Hepatocyte (in vitro differentiated cells): Measurements from ENCODE around the gene SYCN. TPM values are rescaled to one million over a fixed set of nuclear protein-coding genes. Genes with fewer than 3 reads are reported as not detected.
A peak's percentile ranks its signal among the peaks of the same experiment; 100 is the strongest.

ENCODE experiments used
- DNase-seq: peaks from one replicate; pipeline ENCODE4 v3.0.0-alpha.2; 2016; ENCODE audit warnings: low spot score
- H2AFZ ChIP-seq: fragments of 200-600 bp; sonication (generic); 2 replicates; pipeline ENCODE4 v1.6.0; 2016; ENCODE audit warnings: antibody characterized with exemption, mild to moderate bottlenecking
- H3K27ac ChIP-seq: fragments of 200-600 bp; sonication (generic); 2 replicates; pipeline ENCODE4 v1.5.1; 2016; ENCODE audit warnings: mild to moderate bottlenecking
- H3K27me3 ChIP-seq: fragments of 200-600 bp; sonication (generic); 2 replicates; pipeline ENCODE4 v1.6.1; 2016
- H3K36me3 ChIP-seq: fragments of 200-600 bp; sonication (generic); replicated peaks from 2 replicates; pipeline ENCODE4 v1.5.1; 2016; ENCODE audit warnings: low read depth; ENCODE audit not compliant: insufficient read depth
- H3K4me1 ChIP-seq: fragments of 200-600 bp; sonication (generic); 2 replicates; pipeline ENCODE4 v1.5.1; 2016; ENCODE audit warnings: mild to moderate bottlenecking, moderate library complexity; ENCODE audit not compliant: insufficient read depth
- H3K4me2 ChIP-seq: fragments of 200-600 bp; sonication (generic); 2 replicates; pipeline ENCODE4 v1.6.0; 2016
- H3K4me3 ChIP-seq: fragments of 200-600 bp; sonication (generic); 2 replicates; pipeline ENCODE4 v1.5.1; 2016; ENCODE audit warnings: mild to moderate bottlenecking
- H3K79me2 ChIP-seq: fragments of 200-600 bp; sonication (generic); 2 replicates; pipeline ENCODE4 v1.6.0; 2017; ENCODE audit warnings: mild to moderate bottlenecking
- H3K9me2 ChIP-seq: fragments of 200-600 bp; sonication (generic); replicated peaks from 2 replicates; pipeline ENCODE4 v1.6.0; 2017; ENCODE audit warnings: mild to moderate bottlenecking; ENCODE audit not compliant: insufficient read depth
- H3K9me3 ChIP-seq: fragments of 200-600 bp; sonication (generic); 2 replicates; pipeline ENCODE4 v1.5.1; 2016; ENCODE audit warnings: low read depth, mild to moderate bottlenecking
- H4K20me1 ChIP-seq: fragments of 200-600 bp; sonication (generic); 2 replicates; pipeline ENCODE4 v1.6.0; 2016; ENCODE audit warnings: mild to moderate bottlenecking; ENCODE audit not compliant: insufficient read depth, poor library complexity, severe bottlenecking
- EZH2 ChIP-seq: fragments of 200-600 bp; sonication (generic); IDR thresholded peaks from 2 replicates; pipeline ENCODE4 v1.6.1; 2016; ENCODE audit warnings: antibody characterized with exemption, mild to moderate bottlenecking, borderline replicate concordance
- EZH2phosphoT487 ChIP-seq: fragments of 200-600 bp; sonication (generic); IDR thresholded peaks from one replicate; pipeline ENCODE4 v1.6.1; 2018; ENCODE audit warnings: antibody characterized with exemption, mild to moderate bottlenecking, low read depth, moderate library complexity; ENCODE audit not compliant: unreplicated experiment, severe bottlenecking
- WGBS: methylation state at CpG from one replicate; pipeline ENCODE4 v1.1.6; 2016; ENCODE audit warnings: low lambda C conversion rate; ENCODE audit errors: missing lambda C conversion rate; 5-methylcytosine and 5-hydroxymethylcytosine counted together
- polyA plus RNA-seq: library from polyadenylated mRNA; unstranded; fragments of >200 nt; fragmentation: Nextera tagmentation; extraction: Ambion mirVana; gene quantifications from 2 replicates; pipeline ENCODE4 v1.2.1, GENCODE V29; 2016
- total RNA-seq: library from RNA; depleted of rRNA; stranded (reverse); fragments of >200 nt; gene quantifications from 2 replicates; pipeline ENCODE4 v1.2.3, GENCODE V29; 2014
- TF ChIP-seq, protein P1 (sequence below): fragments of 200-600 bp; sonication (generic); IDR thresholded peaks from 2 replicates; pipeline ENCODE4 v1.5.1; 2016; ENCODE audit warnings: antibody characterized with exemption, mild to moderate bottlenecking; ENCODE audit not compliant: poor library complexity

Gene SYCN
- total and polyA plus RNA-seq, 2 experiments from 2014 or later = 0.37 to 2.5 TPM

DNA sequence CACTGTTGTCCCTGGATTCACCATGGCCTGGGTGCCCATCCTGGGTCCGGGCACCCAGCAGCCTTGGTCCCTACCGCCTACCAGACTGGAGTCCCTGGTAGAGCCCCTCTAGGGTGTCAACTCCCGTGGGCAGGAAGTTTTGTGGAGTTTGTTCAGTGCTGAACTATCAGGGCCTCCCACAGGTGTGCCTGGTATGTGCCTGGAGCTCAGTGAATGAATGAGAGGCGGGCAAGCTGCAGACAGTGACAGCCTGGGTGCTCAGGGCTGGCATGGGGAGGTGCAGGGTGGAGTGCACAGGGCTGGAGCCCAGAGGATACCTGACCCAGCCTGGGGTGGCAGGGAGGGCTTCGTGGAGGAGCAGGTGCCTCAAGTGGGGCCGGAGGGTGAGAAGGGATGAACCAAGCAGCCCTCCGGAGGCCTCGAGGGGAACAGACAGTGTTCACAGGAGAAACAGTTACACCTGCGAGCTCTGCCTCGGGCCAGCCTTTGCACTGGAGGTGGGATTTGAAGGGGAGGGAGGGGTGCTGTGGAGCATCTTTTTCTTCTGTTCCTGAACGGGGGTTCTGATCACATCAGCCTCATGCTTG lies 48.9 kb downstream of the SYCN start:
- TF ChIP-seq, protein P1, sequence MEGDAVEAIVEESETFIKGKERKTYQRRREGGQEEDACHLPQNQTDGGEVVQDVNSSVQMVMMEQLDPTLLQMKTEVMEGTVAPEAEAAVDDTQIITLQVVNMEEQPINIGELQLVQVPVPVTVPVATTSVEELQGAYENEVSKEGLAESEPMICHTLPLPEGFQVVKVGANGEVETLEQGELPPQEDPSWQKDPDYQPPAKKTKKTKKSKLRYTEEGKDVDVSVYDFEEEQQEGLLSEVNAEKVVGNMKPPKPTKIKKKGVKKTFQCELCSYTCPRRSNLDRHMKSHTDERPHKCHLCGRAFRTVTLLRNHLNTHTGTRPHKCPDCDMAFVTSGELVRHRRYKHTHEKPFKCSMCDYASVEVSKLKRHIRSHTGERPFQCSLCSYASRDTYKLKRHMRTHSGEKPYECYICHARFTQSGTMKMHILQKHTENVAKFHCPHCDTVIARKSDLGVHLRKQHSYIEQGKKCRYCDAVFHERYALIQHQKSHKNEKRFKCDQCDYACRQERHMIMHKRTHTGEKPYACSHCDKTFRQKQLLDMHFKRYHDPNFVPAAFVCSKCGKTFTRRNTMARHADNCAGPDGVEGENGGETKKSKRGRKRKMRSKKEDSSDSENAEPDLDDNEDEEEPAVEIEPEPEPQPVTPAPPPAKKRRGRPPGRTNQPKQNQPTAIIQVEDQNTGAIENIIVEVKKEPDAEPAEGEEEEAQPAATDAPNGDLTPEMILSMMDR = no peak
- TF ChIP-seq EZH2 (no peak), EZH2phosphoT487 (no peak)
- no peak overlapping the region for H3K27ac ChIP-seq

DNA sequence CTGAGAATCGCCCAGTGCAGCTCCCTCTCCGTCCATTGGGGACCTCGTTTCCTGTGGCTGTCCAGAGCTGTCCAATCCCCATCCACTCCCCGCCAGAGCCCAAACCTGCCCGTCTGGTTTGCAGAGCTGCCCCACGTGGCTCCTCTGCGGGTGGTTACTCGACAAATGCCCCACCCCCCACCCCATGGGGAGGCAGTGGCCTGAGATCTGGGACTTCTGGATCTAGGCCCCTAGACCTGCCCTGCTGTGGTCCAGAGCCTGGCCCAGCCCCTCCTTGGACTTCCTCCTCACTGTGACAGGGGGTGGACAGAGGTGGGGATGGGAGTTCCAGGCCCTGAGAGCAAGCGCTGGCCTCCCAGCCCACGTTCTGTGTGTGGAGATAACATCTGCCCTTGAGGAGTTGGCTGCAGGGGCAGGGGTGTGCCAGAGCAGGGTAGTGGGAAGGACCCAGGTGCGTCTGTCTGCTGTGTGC lies 49.4 kb downstream of the SYCN start:
- H4K20me1 ChIP-seq = peaks cover 48% of the 10 kb centered on the region
- DNase-seq = peak; percentile 67
- no peaks in the 10 kb centered on the region for H3K27me3 ChIP-seq
- peak overlapping the region; percentile 21 for H3K4me2 ChIP-seq
- H3K9me3 ChIP-seq = no peaks in the 10 kb centered on the region
- H3K27ac ChIP-seq = peak overlapping the region; percentile 52
- H3K4me1 ChIP-seq = peaks cover 52% of the 10 kb centered on the region
- H3K79me2 ChIP-seq = peaks cover 100% of the 10 kb centered on the region
- H3K4me3 ChIP-seq = no peak overlapping the region
- no peaks in the 10 kb centered on the region for H3K36me3 ChIP-seq
- H2AFZ ChIP-seq = no peak overlapping the region
- no peaks in the 10 kb centered on the region for H3K9me2 ChIP-seq
- no peak for TF ChIP-seq EZH2
- no peak for TF ChIP-seq EZH2phosphoT487
- TF ChIP-seq, protein P1 = no peak
- 49% methylated on average over 11 of the region's 11 CpGs for WGBS

More for the DNA sequence above, 48.9 kb downstream of the SYCN start:
- Histone ChIP-seq H3K9me2 (no peaks in the 10 kb centered on the region), H3K4me3 (no peak overlapping the region), H3K36me3 (no peaks in the 10 kb centered on the region), H3K27me3 (no peaks in the 10 kb centered on the region), H2AFZ (no peak overlapping the region), H3K9me3 (no peaks in the 10 kb centered on the region), H3K4me1 (peaks cover 57% of the 10 kb centered on the region), H3K79me2 (peaks cover 100% of the 10 kb centered on the region), H4K20me1 (peaks cover 49% of the 10 kb centered on the region), H3K4me2 (no peak overlapping the region)
- DNase-seq = no peak
- WGBS = 79% methylated on average over 11 of the region's 11 CpGs

DNA sequence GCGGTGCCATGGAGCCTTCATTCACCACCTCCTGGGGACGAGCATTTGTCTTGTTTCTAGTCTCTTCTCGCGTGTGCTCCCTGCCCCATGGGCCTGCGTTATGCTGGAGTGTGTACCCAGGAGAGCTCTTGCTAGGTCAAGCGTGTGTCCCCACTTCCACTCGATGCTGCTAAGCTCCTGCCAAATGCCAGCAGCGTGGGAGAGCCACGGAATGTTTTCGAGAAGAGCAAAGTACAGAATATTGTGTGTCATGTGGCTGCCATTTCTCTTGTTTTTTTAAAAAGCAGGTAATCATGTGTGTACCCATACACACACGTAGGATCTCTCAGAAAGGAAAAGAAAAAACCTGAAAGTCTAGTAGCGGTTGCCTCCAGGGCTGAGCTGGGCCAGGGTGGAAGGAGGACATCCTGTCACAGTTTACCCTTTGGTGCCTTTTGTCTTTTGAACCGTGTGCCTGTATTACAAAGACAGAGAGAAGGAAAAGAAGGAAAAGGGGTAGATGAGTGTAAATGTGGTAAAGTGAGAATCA lies 49.9 kb downstream of the SYCN start:
- TF ChIP-seq, protein P1 = no peak
- TF ChIP-seq EZH2 (no peak), EZH2phosphoT487 (no peak)
- Histone ChIP-seq H3K27me3 (no peaks in the 10 kb centered on the region), H4K20me1 (peaks cover 43% of the 10 kb centered on the region), H3K79me2 (peaks cover 100% of the 10 kb centered on the region), H3K4me1 (peaks cover 50% of the 10 kb centered on the region), H3K9me3 (no peaks in the 10 kb centered on the region), H3K36me3 (no peaks in the 10 kb centered on the region), H2AFZ (no peak overlapping the region), H3K4me2 (peak overlapping the region; percentile 36), H3K9me2 (no peaks in the 10 kb centered on the region), H3K4me3 (no peak overlapping the region), H3K27ac (peak overlapping the region; percentile 52)
- DNase-seq = no peak
- WGBS = 78% methylated on average over 13 of the region's 13 CpGs

Other genes starting within 250 kb of the SYCN start
- gene FBXO17, start 228.5 kb downstream of the SYCN start, total RNA-seq = 41.9 and 48.4 TPM in 2 replicates
- gene FBXO17, start 228.5 kb downstream of the SYCN start, polyA plus RNA-seq = 49.4 and 59.9 TPM in 2 replicates
- gene FBXO27, start 171.7 kb downstream of the SYCN start, total RNA-seq = 6.7 and 15.2 TPM in 2 replicates
- gene FBXO27, start 171.7 kb downstream of the SYCN start, polyA plus RNA-seq = 10.3 and 11.0 TPM in 2 replicates
- gene ACP7, start 119.9 kb downstream of the SYCN start, total RNA-seq = 0.16 and 0.23 TPM in 2 replicates
- gene ACP7, start 119.9 kb downstream of the SYCN start, polyA plus RNA-seq = 0.13 and 0.21 TPM in 2 replicates
- 15.2 and 20.3 TPM in 2 replicates for gene PAK4, start 78.5 kb downstream of the SYCN start, total RNA-seq
- 39.6 and 41.0 TPM in 2 replicates for gene PAK4, start 78.5 kb downstream of the SYCN start, polyA plus RNA-seq
- gene NCCRP1, start 7.3 kb downstream of the SYCN start, total RNA-seq = 1.6 and 2.5 TPM in 2 replicates
- gene NCCRP1, start 7.3 kb downstream of the SYCN start, polyA plus RNA-seq = 7.0 and 13.6 TPM in 2 replicates
- gene IFNL3, start 40.7 kb upstream of the SYCN start, total RNA-seq = not detected in 2 replicates
- gene IFNL3, start 40.7 kb upstream of the SYCN start, polyA plus RNA-seq = 0.26 TPM in 1 of 2 replicates, not detected in the other
- not detected in 2 replicates for gene IFNL4, start 44.6 kb upstream of the SYCN start, total RNA-seq
- gene IFNL4, start 44.6 kb upstream of the SYCN start, polyA plus RNA-seq = 0.29 TPM in 1 of 2 replicates, not detected in the other
- not detected in 2 replicates for gene IFNL2, start 64.1 kb upstream of the SYCN start, total RNA-seq
- not detected in 2 replicates for gene IFNL2, start 64.1 kb upstream of the SYCN start, polyA plus RNA-seq
- gene IFNL1, start 92.1 kb upstream of the SYCN start, total RNA-seq = not detected in 2 replicates
- not detected in 2 replicates for gene IFNL1, start 92.1 kb upstream of the SYCN start, polyA plus RNA-seq
- gene LRFN1, start 116.6 kb upstream of the SYCN start, total RNA-seq = 1.1 and 2.4 TPM in 2 replicates
- gene LRFN1, start 116.6 kb upstream of the SYCN start, polyA plus RNA-seq = 5.6 and 6.1 TPM in 2 replicates
- 0.32 TPM in 1 of 2 replicates, not detected in the other for gene GMFG, start 131.8 kb upstream of the SYCN start, total RNA-seq
- gene GMFG, start 131.8 kb upstream of the SYCN start, polyA plus RNA-seq = 0.86 and 2.9 TPM in 2 replicates
- 39.2 and 54.8 TPM in 2 replicates for gene SAMD4B, start 138.2 kb upstream of the SYCN start, total RNA-seq
- 61.0 and 66.5 TPM in 2 replicates for gene SAMD4B, start 138.2 kb upstream of the SYCN start, polyA plus RNA-seq
- 30.4 and 42.5 TPM in 2 replicates for gene PAF1, start 186.8 kb upstream of the SYCN start, total RNA-seq
- 53.5 and 54.4 TPM in 2 replicates for gene PAF1, start 186.8 kb upstream of the SYCN start, polyA plus RNA-seq
- gene MED29, start 187.1 kb upstream of the SYCN start, total RNA-seq = 18.9 and 21.4 TPM in 2 replicates
- 27.9 and 38.6 TPM in 2 replicates for gene MED29, start 187.1 kb upstream of the SYCN start, polyA plus RNA-seq
- 72.9 and 95.8 TPM in 2 replicates for gene ZFP36, start 202.6 kb upstream of the SYCN start, total RNA-seq
- gene ZFP36, start 202.6 kb upstream of the SYCN start, polyA plus RNA-seq = 1,034 and 1,087 TPM in 2 replicates
- gene PLEKHG2, start 208.4 kb upstream of the SYCN start, total RNA-seq = 17.7 and 25.3 TPM in 2 replicates
- gene PLEKHG2, start 208.4 kb upstream of the SYCN start, polyA plus RNA-seq = 34.0 and 44.0 TPM in 2 replicates
- gene RPS16, start 231.7 kb upstream of the SYCN start, total RNA-seq = 63.8 and 115 TPM in 2 replicates
- 409 and 411 TPM in 2 replicates for gene RPS16, start 231.7 kb upstream of the SYCN start, polyA plus RNA-seq
- gene SUPT5H, start 241.3 kb upstream of the SYCN start, total RNA-seq = 63.7 and 71.6 TPM in 2 replicates
- 184 and 213 TPM in 2 replicates for gene SUPT5H, start 241.3 kb upstream of the SYCN start, polyA plus RNA-seq